ENCODE data around the gene ZNF318.
"Not testable (repeated sequence)": the region's sequence is repeated elsewhere in the genome, so short reads cannot be mapped to it uniquely, and the experiment has no call there.

The ZNF318 gene

DNA sequence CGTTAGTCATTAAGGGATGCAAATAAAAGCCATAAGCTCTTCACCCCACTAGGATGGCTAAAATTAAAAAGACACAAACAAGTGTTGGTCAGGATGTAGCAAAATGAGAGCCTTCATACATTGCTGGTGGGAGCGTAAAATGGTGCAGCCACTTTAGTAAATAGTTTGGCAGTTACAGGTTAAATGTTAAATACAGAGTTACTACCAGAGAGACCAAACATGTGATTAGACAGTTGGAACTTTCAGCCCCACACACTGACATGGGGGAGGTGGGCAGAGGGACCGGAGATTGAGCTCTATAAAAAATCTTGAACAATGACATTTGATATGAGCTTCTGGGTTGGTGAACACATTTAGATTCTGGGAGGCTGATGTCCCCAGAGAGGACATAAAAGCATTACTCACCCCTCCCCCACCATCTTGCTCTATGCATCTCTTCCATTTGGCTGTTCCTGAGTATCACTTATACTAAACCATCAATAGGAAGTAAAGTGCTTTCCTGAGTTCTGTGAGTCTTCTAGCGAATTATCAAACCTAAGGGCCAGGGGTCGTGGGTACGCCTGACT is 20.4 kb upstream of the ZNF318 start:
- Histone ChIP-seq H3K27ac (no peak overlapping the region), H3K27me3 (ENCODE audit: insufficient read depth, low read depth, severe bottlenecking) (no peaks in the 10 kb centered on the region), H3K4me3 (ENCODE audit: low read depth, low read length) (no peak overlapping the region), H3K9me3 (ENCODE audit: severe bottlenecking) (no peaks in the 10 kb centered on the region), H3K36me3 (no peaks in the 10 kb centered on the region)
- no peak for DNase-seq
- TF ChIP-seq, protein P1, sequence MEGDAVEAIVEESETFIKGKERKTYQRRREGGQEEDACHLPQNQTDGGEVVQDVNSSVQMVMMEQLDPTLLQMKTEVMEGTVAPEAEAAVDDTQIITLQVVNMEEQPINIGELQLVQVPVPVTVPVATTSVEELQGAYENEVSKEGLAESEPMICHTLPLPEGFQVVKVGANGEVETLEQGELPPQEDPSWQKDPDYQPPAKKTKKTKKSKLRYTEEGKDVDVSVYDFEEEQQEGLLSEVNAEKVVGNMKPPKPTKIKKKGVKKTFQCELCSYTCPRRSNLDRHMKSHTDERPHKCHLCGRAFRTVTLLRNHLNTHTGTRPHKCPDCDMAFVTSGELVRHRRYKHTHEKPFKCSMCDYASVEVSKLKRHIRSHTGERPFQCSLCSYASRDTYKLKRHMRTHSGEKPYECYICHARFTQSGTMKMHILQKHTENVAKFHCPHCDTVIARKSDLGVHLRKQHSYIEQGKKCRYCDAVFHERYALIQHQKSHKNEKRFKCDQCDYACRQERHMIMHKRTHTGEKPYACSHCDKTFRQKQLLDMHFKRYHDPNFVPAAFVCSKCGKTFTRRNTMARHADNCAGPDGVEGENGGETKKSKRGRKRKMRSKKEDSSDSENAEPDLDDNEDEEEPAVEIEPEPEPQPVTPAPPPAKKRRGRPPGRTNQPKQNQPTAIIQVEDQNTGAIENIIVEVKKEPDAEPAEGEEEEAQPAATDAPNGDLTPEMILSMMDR (IDR thresholded peaks at IDR 0.05; ENCODE audit: low read depth, low read length) = no peak

DNA sequence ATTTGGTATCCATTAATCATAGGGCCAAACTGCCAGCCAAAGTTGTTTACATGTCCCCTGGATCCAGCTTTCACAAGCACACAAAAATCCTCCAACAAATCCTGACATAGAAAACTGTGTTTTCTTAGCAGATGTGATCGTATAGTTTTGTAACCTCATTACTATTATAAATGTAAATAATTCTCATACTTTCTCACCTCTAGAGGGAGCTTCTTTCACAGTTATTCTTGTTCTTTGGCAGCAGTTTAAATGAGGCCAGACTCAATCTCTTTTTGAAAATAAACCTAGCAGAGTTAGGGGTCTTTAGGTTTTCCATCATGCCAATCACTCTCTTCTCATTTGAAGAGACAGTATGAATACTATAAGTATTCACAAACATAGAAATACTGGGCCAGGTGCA is 17.0 kb upstream of the ZNF318 start:
- H3K4me3 ChIP-seq (ENCODE audit: low read depth, low read length) = no peak overlapping the region
- no peaks in the 10 kb centered on the region for H3K27me3 ChIP-seq (ENCODE audit: insufficient read depth, low read depth, severe bottlenecking)
- H3K36me3 ChIP-seq = no peaks in the 10 kb centered on the region
- no peak for DNase-seq
- TF ChIP-seq, protein P1 (IDR thresholded peaks at IDR 0.05; ENCODE audit: low read depth, low read length) = no peak
- H3K9me3 ChIP-seq (ENCODE audit: severe bottlenecking) = no peaks in the 10 kb centered on the region
- H3K27ac ChIP-seq = no peak overlapping the region

DNA sequence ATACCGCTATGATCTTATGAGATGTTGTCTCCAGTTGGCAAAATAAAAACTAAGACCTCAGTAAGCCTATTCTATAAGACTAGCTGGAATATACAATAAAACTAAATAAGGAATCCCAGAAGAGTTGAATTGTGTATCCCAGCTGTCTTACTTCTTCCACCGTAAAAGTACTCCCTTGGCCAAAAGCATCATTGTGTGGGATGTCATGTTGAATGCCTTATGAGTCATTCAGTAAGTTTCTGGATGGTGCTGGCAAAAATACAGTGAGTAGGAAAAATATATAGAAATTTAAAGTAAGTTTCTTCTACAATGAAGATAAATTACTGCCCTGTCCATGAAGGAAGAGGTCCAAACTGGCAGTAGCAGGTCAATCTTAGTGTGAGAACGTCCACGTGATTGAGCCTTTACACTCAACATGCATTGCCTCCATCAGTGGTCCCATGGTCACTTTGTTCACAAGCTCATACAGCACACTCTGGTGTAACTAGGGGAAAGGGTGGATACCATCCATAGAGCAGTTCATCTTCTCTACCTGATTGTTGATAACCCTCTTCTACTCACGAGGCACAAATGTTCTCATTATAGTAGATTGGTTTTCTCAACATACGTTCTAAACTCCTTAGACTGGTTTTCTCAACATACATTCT is 13.7 kb upstream of the ZNF318 start:
- TF ChIP-seq, protein P1 (IDR thresholded peaks at IDR 0.05; ENCODE audit: low read depth, low read length) = no peak
- no peak overlapping the region for H3K27ac ChIP-seq
- DNase-seq = no peak

DNA sequence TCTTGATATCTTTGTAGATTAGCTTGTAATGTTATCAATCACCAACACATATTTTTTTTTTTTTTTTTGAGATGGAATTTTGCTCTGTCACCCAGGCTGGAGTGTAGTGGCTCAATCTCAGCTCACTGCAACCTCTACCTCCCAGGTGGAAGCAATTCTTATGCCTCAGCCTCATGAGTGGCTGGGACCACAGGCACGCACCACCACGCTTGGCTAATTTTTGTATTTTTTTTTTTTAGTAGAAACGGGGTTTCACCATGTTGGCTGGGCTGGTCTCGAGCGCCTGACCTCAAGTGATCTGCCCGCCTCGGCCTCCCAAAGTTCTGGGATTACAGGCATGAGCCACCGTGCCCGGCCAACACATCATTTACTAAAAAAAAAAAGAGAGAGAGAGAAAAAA is 11.4 kb upstream of the ZNF318 start:
- not testable (repeated sequence) for DNase-seq; H3K4me3 ChIP-seq (ENCODE audit: low read depth, low read length); H3K36me3 ChIP-seq; H3K9me3 ChIP-seq (ENCODE audit: severe bottlenecking); H3K27ac ChIP-seq; H3K27me3 ChIP-seq (ENCODE audit: insufficient read depth, low read depth, severe bottlenecking)

More for the DNA sequence above, 13.7 kb upstream of the ZNF318 start:
- H3K27me3 ChIP-seq (ENCODE audit: insufficient read depth, low read depth, severe bottlenecking) = no peaks in the 10 kb centered on the region
- H3K4me3 ChIP-seq (ENCODE audit: low read depth, low read length) = no peak overlapping the region
- H3K36me3 ChIP-seq = no peaks in the 10 kb centered on the region
- no peaks in the 10 kb centered on the region for H3K9me3 ChIP-seq (ENCODE audit: severe bottlenecking)

DNA sequence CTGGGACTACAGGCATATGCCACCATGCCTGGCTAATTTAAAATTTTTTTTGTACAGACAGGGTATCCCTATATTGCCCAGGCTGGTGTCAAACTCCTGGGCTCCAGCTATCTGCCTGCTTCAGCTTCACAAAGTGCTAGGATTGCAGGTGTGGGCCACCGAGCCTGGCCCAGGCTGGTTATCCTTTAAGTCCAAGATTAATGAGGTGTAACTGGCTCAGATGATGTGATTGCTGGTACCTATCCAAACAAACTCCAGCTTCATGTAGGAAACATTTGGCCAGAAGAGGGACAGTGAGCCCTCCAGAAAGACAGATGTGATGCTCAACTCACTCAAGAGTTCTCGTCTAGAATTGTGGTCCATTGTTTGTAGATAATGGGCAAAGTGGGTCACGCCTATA is 9.2 kb upstream of the ZNF318 start:
- Histone ChIP-seq H3K27ac (no peak overlapping the region), H3K27me3 (ENCODE audit: insufficient read depth, low read depth, severe bottlenecking) (no peaks in the 10 kb centered on the region), H3K4me3 (ENCODE audit: low read depth, low read length) (no peak overlapping the region), H3K9me3 (ENCODE audit: severe bottlenecking) (no peaks in the 10 kb centered on the region), H3K36me3 (no peaks in the 10 kb centered on the region)
- DNase-seq = peak; percentile 60
- TF ChIP-seq, protein P1 (IDR thresholded peaks at IDR 0.05; ENCODE audit: low read depth, low read length) = peak; percentile 38; the same call in 1 of the 2 replicates

DNA sequence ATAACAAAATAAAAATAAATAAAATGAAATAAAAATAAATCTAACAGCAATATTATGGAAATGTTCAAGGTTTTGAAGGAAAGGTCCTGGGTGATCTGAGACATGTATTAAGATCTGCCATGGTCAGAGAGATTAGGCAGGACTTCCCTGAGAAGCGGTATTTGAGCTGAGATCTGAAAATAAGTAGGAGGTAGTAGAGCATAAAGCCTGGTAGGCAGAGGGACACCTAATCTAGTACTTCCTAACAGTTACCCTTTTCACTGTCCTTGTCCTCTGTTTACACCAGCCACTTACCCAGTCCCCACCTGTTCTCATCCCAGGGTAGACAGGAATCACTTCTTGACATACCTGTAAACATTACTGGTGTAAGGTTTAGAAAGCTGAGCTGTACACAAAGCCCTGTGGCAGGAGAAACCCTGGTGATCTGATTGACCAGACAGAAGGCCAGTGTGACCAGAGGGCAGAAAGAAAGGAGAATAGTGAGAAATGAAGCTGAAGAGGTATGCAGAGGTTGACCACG is 8.3 kb upstream of the ZNF318 start:
- H3K27ac ChIP-seq = no peak overlapping the region
- no peaks in the 10 kb centered on the region for H3K27me3 ChIP-seq (ENCODE audit: insufficient read depth, low read depth, severe bottlenecking)
- H3K36me3 ChIP-seq = no peaks in the 10 kb centered on the region
- no peak overlapping the region for H3K4me3 ChIP-seq (ENCODE audit: low read depth, low read length)
- no peak for DNase-seq
- no peaks in the 10 kb centered on the region for H3K9me3 ChIP-seq (ENCODE audit: severe bottlenecking)
- TF ChIP-seq, protein P1 (IDR thresholded peaks at IDR 0.05; ENCODE audit: low read depth, low read length) = no peak
